ENCODE measurements around the gene SOX11.

DNA sequence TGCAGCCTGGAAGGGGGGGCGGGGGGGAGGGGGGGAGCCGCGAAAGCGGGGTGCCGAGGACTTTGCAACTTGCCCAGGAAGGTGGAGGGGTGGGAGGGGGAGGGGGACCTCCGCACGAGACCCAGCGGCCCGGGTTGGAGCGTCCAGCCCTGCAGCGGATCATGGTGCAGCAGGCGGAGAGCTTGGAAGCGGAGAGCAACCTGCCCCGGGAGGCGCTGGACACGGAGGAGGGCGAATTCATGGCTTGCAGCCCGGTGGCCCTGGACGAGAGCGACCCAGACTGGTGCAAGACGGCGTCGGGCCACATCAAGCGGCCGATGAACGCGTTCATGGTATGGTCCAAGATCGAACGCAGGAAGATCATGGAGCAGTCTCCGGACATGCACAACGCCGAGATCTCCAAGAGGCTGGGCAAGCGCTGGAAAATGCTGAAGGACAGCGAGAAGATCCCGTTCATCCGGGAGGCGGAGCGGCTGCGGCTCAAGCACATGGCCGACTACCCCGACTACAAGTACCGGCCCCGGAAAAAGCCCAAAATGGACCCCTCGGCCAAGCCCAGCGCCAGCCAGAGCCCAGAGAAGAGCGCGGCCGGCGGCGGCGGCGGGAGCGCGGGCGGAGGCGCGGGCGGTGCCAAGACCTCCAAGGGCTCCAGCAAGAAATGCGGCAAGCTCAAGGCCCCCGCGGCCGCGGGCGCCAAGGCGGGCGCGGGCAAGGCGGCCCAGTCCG is 540 bp downstream of the SOX11 start:
- TF ChIP-seq GATA2 (IDR thresholded peaks at IDR 0.05; ENCODE audit: low read depth, low read length) (no peak; the same call in 1 of the 2 replicates), GATA3 (IDR thresholded peaks at IDR 0.05; ENCODE audit: low read depth, low read length) (no peak)
